IPS DF 6.9 (cell line): ENCODE measurements around the gene KCTD20.
"Not testable (repeated sequence)": the region's sequence is repeated elsewhere in the genome, so short reads cannot be mapped to it uniquely, and the experiment has no call there.

Experiments used
- DNase-seq: peaks from one replicate; pipeline ENCODE4 v3.0.0-alpha.2; 2013; ENCODE audit warnings: low read depth, low spot score
- H3K27ac ChIP-seq: one replicate; pipeline ENCODE4 v1.5.1; 2013; ENCODE audit warnings: low read length, control low read depth
- H3K27me3 ChIP-seq: 2 replicates; pipeline ENCODE4 v1.6.1; 2013; ENCODE audit warnings: mild to moderate bottlenecking, low read length; ENCODE audit not compliant: control insufficient read depth, insufficient read depth
- H3K36me3 ChIP-seq: 2 replicates; pipeline ENCODE4 v1.6.1; 2013; ENCODE audit warnings: low read length; ENCODE audit not compliant: control insufficient read depth, insufficient read depth
- H3K4me1 ChIP-seq: 2 replicates; pipeline ENCODE4 v1.6.1; 2013; ENCODE audit warnings: low read length; ENCODE audit not compliant: control insufficient read depth, insufficient read depth
- H3K4me3 ChIP-seq: 2 replicates; pipeline ENCODE4 v1.5.1; 2013; ENCODE audit warnings: mild to moderate bottlenecking, low read length
- H3K9me3 ChIP-seq: 2 replicates; pipeline ENCODE4 v1.6.1; 2013; ENCODE audit warnings: low read length, inconsistent platforms; ENCODE audit not compliant: control insufficient read depth, insufficient read depth
- WGBS: extraction: QIAGEN DNeasy Blood & Tissue Kit; methylation state at CpG from one replicate; pipeline ENCODE4 v1.1.7; 2013; ENCODE audit warnings: mixed read lengths, missing lambda C conversion rate; ENCODE audit not compliant: insufficient read length, insufficient coverage; 5-methylcytosine and 5-hydroxymethylcytosine counted together

KCTD20 gene

DNA sequence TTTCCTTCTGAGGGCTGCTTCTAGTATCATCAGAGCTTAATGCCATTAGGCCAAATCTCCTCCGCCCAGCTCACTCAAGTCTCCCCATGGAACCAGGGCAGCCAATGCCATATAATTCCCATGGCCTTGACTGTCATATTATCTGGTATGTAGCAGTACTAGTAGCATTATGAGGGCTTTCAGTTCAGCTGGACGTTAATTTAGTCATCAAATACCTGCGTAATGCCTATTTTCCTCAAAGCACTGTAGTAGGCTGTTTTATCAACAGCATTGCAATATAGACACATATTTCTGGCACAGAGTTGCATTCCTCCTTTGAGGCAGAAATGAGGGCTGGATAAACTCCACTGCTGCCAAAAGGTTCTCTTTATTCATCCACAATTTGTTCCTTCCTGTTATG lies 1.7 kb downstream of the KCTD20 start:
- Histone ChIP-seq H3K9me3 (no peaks in the 10 kb centered on the region), H3K27ac (no peak overlapping the region), H3K4me1 (no peaks in the 10 kb centered on the region), H3K4me3 (no peak overlapping the region), H3K36me3 (no peaks in the 10 kb centered on the region; the same call in none of the 2 replicates), H3K27me3 (0 out of 2 replicates have a peak, but pooled peaks cover 1% of the 10 kb centered on the region)
- no peak for DNase-seq
- no CpG with 5 or more reads among the region's 3 CpGs for WGBS

DNA sequence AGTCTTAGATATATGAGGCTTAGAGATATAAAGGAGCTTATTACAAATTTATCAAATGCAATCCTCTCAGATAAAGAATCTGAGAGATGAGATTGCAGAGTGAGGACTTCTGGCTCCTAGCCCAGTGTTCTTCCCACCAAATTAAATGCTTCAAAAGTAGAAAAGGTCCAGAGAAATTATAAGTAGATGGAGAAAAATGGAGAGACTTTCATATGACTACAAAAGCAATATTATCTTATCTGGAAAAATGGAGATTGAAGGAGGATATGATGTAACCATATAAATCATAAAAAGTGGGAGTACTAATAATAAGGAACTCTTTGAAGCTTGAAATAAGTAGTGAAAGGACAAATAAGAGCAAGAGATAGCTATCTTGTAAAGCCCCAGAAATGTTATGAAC lies 2.8 kb downstream of the KCTD20 start:
- Histone ChIP-seq H3K9me3 (no peaks in the 10 kb centered on the region), H3K4me1 (no peaks in the 10 kb centered on the region), H3K4me3 (no peak overlapping the region), H3K36me3 (no peaks in the 10 kb centered on the region; the same call in none of the 2 replicates), H3K27ac (no peak overlapping the region), H3K27me3 (0 out of 2 replicates have a peak, but pooled peaks cover 1% of the 10 kb centered on the region)
- no peak for DNase-seq

- not testable (repeated sequence) for H3K9me3 ChIP-seq, H3K27me3 ChIP-seq, H3K4me1 ChIP-seq, H3K4me3 ChIP-seq, DNase-seq, H3K36me3 ChIP-seq, H3K27ac ChIP-seq
- no CpG with 5 or more reads among the region's 10 CpGs for WGBS
Measured at GRCh38 chr6:36449173-36449572, 6.4 kb downstream of the KCTD20 start.

DNA sequence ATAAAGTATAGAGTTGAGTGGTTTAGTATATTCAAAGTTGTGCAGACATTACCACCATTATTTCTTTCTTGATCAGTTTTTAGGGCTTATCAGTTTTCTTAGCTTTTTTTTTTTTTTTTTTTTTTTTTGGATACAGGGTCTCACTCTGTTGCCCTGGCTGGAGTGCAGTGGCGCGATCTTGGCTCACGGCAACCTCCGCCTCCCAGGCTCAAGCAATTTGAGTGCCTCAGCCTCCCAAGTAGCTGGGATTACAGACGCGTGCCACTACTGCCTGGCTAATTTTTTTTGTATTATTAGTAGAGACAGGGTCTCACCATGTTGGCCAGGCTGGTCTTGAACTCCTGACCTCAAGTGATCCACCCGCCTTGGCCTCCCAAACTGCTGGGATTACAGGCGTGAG lies 10.1 kb downstream of the KCTD20 start:
- not testable (repeated sequence) for H3K27ac ChIP-seq, H3K27me3 ChIP-seq, H3K4me1 ChIP-seq, H3K4me3 ChIP-seq, DNase-seq, H3K9me3 ChIP-seq, H3K36me3 ChIP-seq
- no CpG with 5 or more reads among the region's 8 CpGs for WGBS

GRCh38 chr6:36455486-36456027 lies 12.8 kb downstream of the KCTD20 start:
- H3K9me3 ChIP-seq, result no peaks in the 10 kb centered on the region
- H3K4me1 ChIP-seq, result no peaks in the 10 kb centered on the region
- H3K27me3 ChIP-seq, result no peaks in the 10 kb centered on the region
- no peak for DNase-seq
- no CpG with 5 or more reads among the region's 3 CpGs for WGBS
- H3K4me3 ChIP-seq, result no peak overlapping the region
- no peak overlapping the region for H3K27ac ChIP-seq
- no peaks in the 10 kb centered on the region for H3K36me3 ChIP-seq

GRCh38 chr6:36459501-36459900 lies 16.7 kb downstream of the KCTD20 start:
- Histone ChIP-seq H3K4me3 (no peak overlapping the region), H3K4me1 (0 out of 2 replicates have a peak, but pooled peaks cover 1% of the 10 kb centered on the region), H3K9me3 (no peaks in the 10 kb centered on the region), H3K27me3 (no peaks in the 10 kb centered on the region), H3K27ac (no peak overlapping the region), H3K36me3 (no peaks in the 10 kb centered on the region)
- no peak for DNase-seq

GRCh38 chr6:36460916-36461315 lies 18.1 kb downstream of the KCTD20 start:
- Histone ChIP-seq H3K27ac (no peak overlapping the region), H3K9me3 (no peaks in the 10 kb centered on the region), H3K36me3 (no peaks in the 10 kb centered on the region), H3K27me3 (no peaks in the 10 kb centered on the region), H3K4me3 (no peak overlapping the region), H3K4me1 (0 out of 2 replicates have a peak, but pooled peaks cover 1% of the 10 kb centered on the region)
- DNase-seq, result no peak

DNA sequence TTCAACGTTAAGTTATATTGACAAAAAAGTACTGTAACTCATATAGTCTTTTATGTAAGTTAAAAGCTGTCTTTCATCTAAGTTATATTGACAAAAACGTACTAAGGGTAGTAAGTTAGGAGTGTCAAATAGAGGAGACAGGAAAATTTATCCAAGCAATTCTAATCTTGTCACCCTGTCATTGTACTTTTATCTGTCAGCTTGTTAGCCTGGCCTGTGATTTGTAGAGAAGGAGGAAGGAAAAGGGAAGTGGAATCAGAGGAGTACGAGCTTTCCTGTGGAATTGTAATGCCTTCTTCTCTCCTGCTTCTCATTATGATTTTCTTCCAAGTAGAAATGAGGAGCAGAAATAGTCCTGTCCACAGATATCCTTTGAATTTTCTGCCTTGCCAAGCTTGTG lies 18.8 kb downstream of the KCTD20 start:
- DNase-seq, result no peak
- Histone ChIP-seq H3K27me3 (no peaks in the 10 kb centered on the region), H3K9me3 (no peaks in the 10 kb centered on the region), H3K27ac (no peak overlapping the region), H3K36me3 (no peaks in the 10 kb centered on the region), H3K4me3 (no peak overlapping the region), H3K4me1 (0 out of 2 replicates have a peak, but pooled peaks cover 1% of the 10 kb centered on the region)
- no CpG with 5 or more reads among the region's 3 CpGs for WGBS

DNA sequence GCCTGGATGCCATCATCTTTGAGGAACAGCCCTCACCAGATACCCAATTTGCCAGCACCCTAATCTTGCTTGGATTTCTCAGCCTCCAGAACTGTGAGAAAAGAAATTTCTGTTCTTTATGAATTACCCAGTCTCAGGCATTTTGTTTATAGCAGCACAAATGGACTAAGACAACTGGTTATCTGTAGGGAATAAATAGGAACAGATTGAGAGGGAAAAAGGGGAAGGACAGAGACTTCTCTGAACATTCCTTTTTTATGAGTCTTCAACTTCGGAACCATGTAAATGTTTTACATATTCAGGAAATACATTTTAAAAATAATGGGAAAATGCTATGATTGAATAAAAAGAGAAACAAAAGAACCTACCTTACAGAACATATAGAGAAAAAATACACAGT lies 20.9 kb downstream of the KCTD20 start:
- Histone ChIP-seq H3K27me3 (no peaks in the 10 kb centered on the region), H3K36me3 (no peaks in the 10 kb centered on the region), H3K4me1 (0 out of 2 replicates have a peak, but pooled peaks cover 1% of the 10 kb centered on the region), H3K27ac (no peak overlapping the region), H3K4me3 (no peak overlapping the region), H3K9me3 (no peaks in the 10 kb centered on the region)
- no peak for DNase-seq
- WGBS, result no CpG with 5 or more reads among the region's 1 CpG

DNA sequence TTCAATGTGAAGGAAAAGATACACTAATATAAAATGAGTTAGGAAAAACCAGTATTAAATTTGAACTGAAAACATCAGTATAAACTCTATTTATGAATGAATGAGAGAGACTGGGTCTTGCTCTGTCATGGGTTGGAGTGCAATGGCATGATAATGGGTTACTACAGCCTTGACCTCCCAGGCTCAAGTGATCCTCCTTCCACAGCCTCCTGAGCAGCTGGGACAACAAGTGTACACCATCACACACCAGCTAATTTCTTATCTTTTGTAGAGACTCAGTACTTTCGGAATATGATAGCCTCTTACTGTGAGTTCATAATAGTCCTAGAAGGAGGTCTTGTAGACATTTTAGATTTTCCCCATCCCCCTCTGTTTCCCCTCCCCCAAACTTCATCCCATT lies 21.4 kb downstream of the KCTD20 start:
- H3K27ac ChIP-seq, result no peak overlapping the region
- no peaks in the 10 kb centered on the region for H3K9me3 ChIP-seq
- 0 out of 2 replicates have a peak, but pooled peaks cover 1% of the 10 kb centered on the region for H3K4me1 ChIP-seq
- no CpG with 5 or more reads among the region's 1 CpG for WGBS
- H3K4me3 ChIP-seq, result no peak overlapping the region
- H3K27me3 ChIP-seq, result no peaks in the 10 kb centered on the region
- DNase-seq, result no peak
- no peaks in the 10 kb centered on the region for H3K36me3 ChIP-seq

DNA sequence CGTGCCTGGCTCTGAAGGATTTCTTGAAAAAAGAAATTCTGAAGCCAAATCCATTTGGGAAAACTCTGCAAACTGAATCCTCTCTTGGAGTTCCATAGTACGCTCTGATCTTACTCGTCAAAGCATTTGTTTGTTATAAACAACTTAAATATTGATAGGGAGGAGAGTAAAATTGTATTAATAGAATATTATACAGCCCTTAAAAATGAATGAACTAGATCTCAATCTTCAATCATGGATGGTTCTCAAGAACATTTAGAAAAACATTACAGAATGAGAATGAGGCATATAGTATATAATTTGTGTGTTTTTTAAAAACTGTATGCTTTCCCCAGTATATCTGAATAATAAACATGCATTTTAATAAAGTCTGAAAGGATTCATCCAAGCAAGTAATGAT lies 24.8 kb downstream of the KCTD20 start:
- H3K4me1 ChIP-seq, result 0 out of 2 replicates have a peak, but pooled peaks cover 1% of the 10 kb centered on the region
- WGBS, result no CpG with 5 or more reads among the region's 3 CpGs
- no peaks in the 10 kb centered on the region for H3K36me3 ChIP-seq
- no peaks in the 10 kb centered on the region for H3K9me3 ChIP-seq
- no peaks in the 10 kb centered on the region for H3K27me3 ChIP-seq
- no peak overlapping the region for H3K27ac ChIP-seq
- no peak overlapping the region for H3K4me3 ChIP-seq
- DNase-seq, result no peak
